Activated effector memory CD4-positive, alpha-beta T cell treated with anti-CD3 and anti-CD28 coated beads, Interleukin-2, amount 50 U/mL, for 16 hours (primary cell): ENCODE results near the gene PAX4.
"Not testable (repeated sequence)": the region's sequence is repeated elsewhere in the genome, so short reads cannot be mapped to it uniquely, and the experiment has no call there.

Source experiments
- DNase-seq: peaks from one replicate; pipeline ENCODE4 v3.0.0-alpha.2; 2020

PAX4 gene

GRCh38 chr7:127584648-127585043 lies 33.3 kb downstream of the PAX4 start:
- no peak for DNase-seq

GRCh38 chr7:127582361-127582760 lies 35.6 kb downstream of the PAX4 start:
- DNase-seq = no peak

- no peak for DNase-seq
Observed at GRCh38 chr7:127581716-127582115, 36.2 kb downstream of the PAX4 start.

- no peak for DNase-seq
Observed at GRCh38 chr7:127580612-127581011, 37.3 kb downstream of the PAX4 start.

GRCh38 chr7:127578711-127579275 lies 39.1 kb downstream of the PAX4 start:
- DNase-seq = no peak

- DNase-seq = no peak
Observed at GRCh38 chr7:127578036-127578684, 39.8 kb downstream of the PAX4 start.

- no peak for DNase-seq
Observed at GRCh38 chr7:127571741-127572505, 46.0 kb downstream of the PAX4 start.

GRCh38 chr7:127568034-127568433 lies 49.9 kb downstream of the PAX4 start:
- DNase-seq = not testable (repeated sequence)

- DNase-seq = no peak
Observed at GRCh38 chr7:127566242-127566641, 51.7 kb downstream of the PAX4 start.
